WI38 (cell line): Measurements from ENCODE around the gene TMEM89.

ENCODE experiments used
- H3K4me3 ChIP-seq: 2 replicates; pipeline ENCODE4 v1.5.1; 2011; ENCODE audit warnings: low read depth, mild to moderate bottlenecking, control low read depth, low read length
- CTCF ChIP-seq: IDR thresholded peaks from 2 replicates; pipeline ENCODE4 v1.5.1; 2012; ENCODE audit warnings: low read depth, mild to moderate bottlenecking, control low read depth, low read length

TMEM89 gene

GRCh38 chr3:48595075-48595525 lies 26.5 kb downstream of the TMEM89 start, which contains the start of gene COL7A1:
COL7A1 (minus strand) TSS chr3:48595329; CDS start chr3:48595159, 170 bp downstream.
- peak within 1 kb of the TSS; percentile 59 for H3K4me3 ChIP-seq
- TF ChIP-seq CTCF, result no peak

DNA sequence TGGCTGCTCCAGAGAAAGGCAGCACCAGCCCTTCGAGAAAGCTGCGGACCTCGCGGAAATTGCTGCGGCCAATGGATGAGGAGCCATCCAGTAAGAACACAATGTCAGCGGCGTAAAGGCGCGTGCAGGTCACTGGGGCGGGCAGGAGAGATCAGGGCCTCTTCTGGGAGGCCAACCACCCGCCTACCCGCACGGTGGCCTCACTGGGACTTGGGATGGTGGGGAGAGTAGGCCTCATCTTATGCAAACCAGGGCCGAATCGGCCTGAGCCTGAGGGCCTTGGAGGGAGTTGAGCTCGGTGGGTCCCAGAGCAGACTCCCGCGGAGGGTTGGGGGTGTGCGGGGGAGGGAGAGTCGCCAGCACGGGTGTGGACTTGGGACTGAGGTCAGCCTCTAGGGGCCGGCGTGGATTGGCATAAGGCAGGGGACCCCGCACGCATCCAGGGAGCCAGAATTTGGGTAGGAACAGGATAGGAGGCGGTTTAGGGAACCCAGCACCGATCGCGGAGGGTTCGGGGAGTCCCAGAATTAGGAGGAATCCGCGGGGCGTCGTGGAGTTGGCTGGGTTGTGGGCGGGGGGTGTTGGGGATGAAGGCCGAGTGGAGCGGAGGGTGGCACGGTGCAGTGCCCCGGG lies 27.0 kb downstream of the TMEM89 start:
- TF ChIP-seq CTCF, result no peak
- peak overlapping the region; percentile 59 for H3K4me3 ChIP-seq

- no peak for TF ChIP-seq CTCF
- peak overlapping the region; percentile 59; the same call in 1 of the 2 replicates for H3K4me3 ChIP-seq
Measured at GRCh38 chr3:48593337-48593736, 28.2 kb downstream of the TMEM89 start.

- no peak for TF ChIP-seq CTCF
- H3K4me3 ChIP-seq, result no peak overlapping the region
Measured at GRCh38 chr3:48592519-48593087, 29.0 kb downstream of the TMEM89 start.

DNA sequence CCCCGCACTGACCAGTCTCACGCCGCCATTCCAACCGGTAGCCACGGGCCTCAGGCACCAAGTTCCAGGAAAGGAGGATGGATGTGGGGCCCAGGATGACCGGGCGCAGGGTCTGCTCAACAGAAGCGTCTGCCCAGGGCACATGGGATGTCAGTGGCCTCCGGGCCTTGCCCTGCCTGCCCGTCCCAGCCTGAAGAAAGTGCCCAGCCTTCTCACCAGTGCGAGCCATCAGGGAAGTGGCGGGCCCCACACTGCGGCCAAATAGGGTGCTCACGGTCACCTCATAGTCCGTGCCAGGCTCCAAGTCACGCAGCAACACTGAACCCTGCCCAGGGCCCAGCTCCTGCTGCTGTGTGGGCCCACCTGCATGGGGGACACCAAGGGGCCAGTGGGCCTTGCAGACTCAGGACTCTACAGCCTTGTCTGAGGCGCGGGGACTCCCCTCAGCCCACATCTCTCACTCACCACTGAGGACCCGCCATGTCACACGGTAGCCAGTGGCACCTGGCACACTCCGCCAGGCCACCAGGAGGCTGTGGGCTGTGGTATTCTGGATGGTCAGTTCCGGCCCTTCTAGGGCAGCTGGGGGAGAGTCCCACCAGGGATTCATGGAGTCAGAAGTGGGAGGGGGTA lies 29.6 kb downstream of the TMEM89 start:
- no peak for TF ChIP-seq CTCF

GRCh38 chr3:48591436-48591835 lies 30.1 kb downstream of the TMEM89 start:
- no peak overlapping the region for H3K4me3 ChIP-seq
- TF ChIP-seq CTCF, result no peak

More for the DNA sequence above, 29.6 kb downstream of the TMEM89 start:
- no peak overlapping the region for H3K4me3 ChIP-seq

DNA sequence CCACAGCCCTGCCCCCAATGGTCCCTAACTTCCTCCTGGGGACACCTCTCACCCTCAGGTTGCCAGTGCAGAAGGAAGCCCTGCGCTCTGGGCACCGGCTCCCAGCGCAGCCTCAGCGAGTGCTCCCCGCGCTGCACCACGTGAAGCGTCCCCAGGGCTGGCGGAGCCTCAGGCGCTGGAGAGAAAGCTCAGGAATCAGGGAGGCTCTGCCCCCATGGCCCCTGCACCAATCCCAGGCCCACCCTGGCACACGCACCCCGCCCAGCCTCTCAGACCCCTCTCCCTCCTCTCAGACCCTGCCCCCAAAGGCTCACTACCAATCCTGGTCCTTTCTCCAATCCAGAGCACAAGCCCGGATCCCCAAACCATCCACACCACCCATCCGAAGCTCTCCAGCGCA lies 33.3 kb downstream of the TMEM89 start:
- no peak for TF ChIP-seq CTCF

More for the DNA sequence above, 33.3 kb downstream of the TMEM89 start:
- H3K4me3 ChIP-seq, result no peak overlapping the region
